Panc1 (cell line): ENCODE data around the gene VWF. TPM values are rescaled to one million over a fixed set of nuclear protein-coding genes. Genes with fewer than 3 reads are reported as not detected.

ENCODE experiments used
- ATAC-seq: fragments of 200-7000 bp; cut with Tn5 transposase; 2 replicates; pipeline ENCODE4 v1.9.1; 2020; ENCODE audit warnings: mild to moderate bottlenecking, moderate library complexity
- BruUV-seq: library from RNA; stranded (reverse); fragments of 400-500 nt; replicated peaks from 2 replicates; lab custom pipeline; 2021; lab: Mats Ljungman, UMichigan
- CTCF ChIA-PET: fragments of 300-600 bp; sonication (Branson Sonifier 250); formaldehyde crosslinking; loops from one replicate; lab custom pipeline; 2022; ENCODE audit warnings: antibody characterized with exemption; lab: Charles Lee
- POLR2A ChIA-PET: fragments of 300-600 bp; sonication (Branson Sonifier 250); formaldehyde crosslinking; loops from one replicate; lab custom pipeline; 2022; ENCODE audit warnings: antibody characterized with exemption; lab: Charles Lee
- DNase-seq: peaks from one replicate; pipeline ENCODE4 v3.0.0-alpha.2; 2010; ENCODE audit warnings: low read depth, low spot score
- H3K27ac ChIP-seq: 2 replicates; pipeline ENCODE4 v1.5.1; 2011; ENCODE audit warnings: mild to moderate bottlenecking, low read length, inconsistent platforms
- H3K27me3 ChIP-seq: fragments of 200-500 bp; sonication (Bioruptor generic); 2 replicates; pipeline ENCODE4 v1.6.0; 2014; ENCODE audit warnings: low read length, inconsistent platforms; ENCODE audit not compliant: control insufficient read depth, insufficient read depth
- H3K36me3 ChIP-seq: fragments of 200-500 bp; sonication (Bioruptor generic); 2 replicates; pipeline ENCODE4 v1.5.1; 2014; ENCODE audit warnings: inconsistent platforms, mild to moderate bottlenecking, low read length, moderate library complexity; ENCODE audit not compliant: control insufficient read depth, insufficient read depth
- H3K4me1 ChIP-seq: 2 replicates; pipeline ENCODE4 v1.5.1; 2011; ENCODE audit warnings: inconsistent platforms, mild to moderate bottlenecking, low read length, moderate library complexity; ENCODE audit not compliant: control insufficient read depth, insufficient read depth
- H3K4me3 ChIP-seq, 2 experiments: 2 replicates each; pipeline ENCODE4 v1.5.1; 2011 to 2012; ENCODE audit warnings: low read depth in 2 of 2, low read length in 2 of 2, mild to moderate bottlenecking in 2 of 2, inconsistent platforms in 1 of 2, moderate library complexity in 1 of 2
- H3K9me3 ChIP-seq: fragments of 200-500 bp; sonication (Bioruptor generic); 2 replicates; pipeline ENCODE4 v1.5.1; 2014; ENCODE audit warnings: low read depth, mild to moderate bottlenecking, inconsistent platforms, low read length, moderate library complexity; ENCODE audit not compliant: control insufficient read depth, insufficient read depth
- POLR2AphosphoS5 ChIP-seq: IDR thresholded peaks from 2 replicates; pipeline ENCODE4 v1.6.1; 2012; ENCODE audit warnings: mild to moderate bottlenecking, low read depth, low read length, moderate library complexity
- SIN3A ChIP-seq: IDR thresholded peaks from 2 replicates; pipeline ENCODE4 v1.6.1; 2012; ENCODE audit warnings: low read depth, mild to moderate bottlenecking, low read length, moderate library complexity, borderline replicate concordance; ENCODE audit not compliant: insufficient read depth
- TCF7L2 ChIP-seq: IDR thresholded peaks from 2 replicates; pipeline ENCODE4 v1.6.1; 2011; ENCODE audit warnings: mild to moderate bottlenecking, low read depth, low read length, inconsistent platforms
- in situ Hi-C: cut with HindIII; loops from 2 replicates; pipeline ENCODE4 v1.10.0; 2016; ENCODE audit warnings: low sequenced_read_pairs, low pct_unique_long_range_greater_than_20kb
- intact Hi-C: fragments of 100-400 bp; cut with micrococcal nuclease; formaldehyde crosslinking; loops from one replicate; pipeline ENCODE4 v1.10.0; 2022; ENCODE audit not compliant: unreplicated experiment
- total RNA-seq: library from RNA; stranded (reverse); gene quantifications from one replicate; pipeline ENCODE4 v1.2.1, GENCODE V29; 2021; ENCODE audit not compliant: unreplicated experiment
- TF ChIP-seq, protein P1 (sequence below), 2 experiments: IDR thresholded peaks; 2 replicates each; pipeline ENCODE4 v1.6.1; 2011 to 2012; ENCODE audit warnings: low read depth in 2 of 2, control low read depth in 1 of 2, low read length in 1 of 2, mild to moderate bottlenecking in 1 of 2, moderate library complexity in 1 of 2; ENCODE audit not compliant: insufficient read depth in 1 of 2
- TF ChIP-seq, protein P2 (sequence below): fragments of 450-650 bp; IDR thresholded peaks from 2 replicates; pipeline ENCODE4 v1.5.1; 2017; ENCODE audit warnings: mild to moderate bottlenecking

The VWF gene
- total RNA-seq, 1 experiment from 2014 or later = 0.31 TPM

DNA sequence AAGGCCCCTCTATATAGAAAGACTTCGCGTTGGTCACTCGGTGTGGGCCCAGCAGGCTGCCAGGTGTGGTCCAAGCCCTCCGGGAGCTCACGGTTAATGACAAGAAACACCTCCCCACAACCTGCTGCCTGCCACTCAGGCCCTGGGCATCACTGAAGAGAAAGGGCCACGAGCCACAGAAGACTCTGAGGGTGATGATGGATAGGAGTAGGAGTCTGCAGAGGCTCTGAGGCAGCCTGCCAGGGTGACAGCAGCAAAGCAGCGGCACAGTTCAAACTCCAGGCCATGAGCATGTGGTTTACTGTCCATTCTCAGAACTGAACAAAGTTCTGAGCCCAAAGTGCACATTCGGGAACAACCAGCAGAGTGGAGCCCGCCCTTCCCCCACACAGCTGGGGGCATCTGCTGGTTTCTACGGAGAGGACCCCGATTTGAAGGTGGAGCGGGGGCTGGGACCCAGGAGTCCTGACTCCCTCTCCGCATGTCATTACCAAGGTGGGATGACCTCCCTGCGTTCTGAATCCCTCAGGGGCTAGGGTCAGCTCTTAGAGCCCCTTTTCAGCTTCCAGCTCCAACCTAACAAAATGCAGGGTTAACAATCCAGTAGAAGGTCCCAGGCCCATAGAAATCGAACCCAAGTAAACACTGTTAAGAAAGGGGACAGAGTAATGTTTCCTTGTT, 65.8 kb downstream of the VWF start:
- Histone ChIP-seq H3K4me1 (no peaks in the 10 kb centered on the region), H3K9me3 (no peaks in the 10 kb centered on the region), H3K4me3 (no peak overlapping the region), H3K27me3 (no peaks in the 10 kb centered on the region), H3K36me3 (no peaks in the 10 kb centered on the region), H3K27ac (no peak overlapping the region)
- no peak for TF ChIP-seq POLR2AphosphoS5
- no peak for TF ChIP-seq SIN3A
- ChIA-PET CTCF (no interaction called here), POLR2A (interaction anchor here (0.6 kb wide), 1 partner anchor 171 kb away, joined by 16 read pairs; no protein-coding TSS in a partner anchor)
- intact Hi-C loops = no loop called here
- no TSS peak for BruUV-seq
- no peak for DNase-seq
- in situ Hi-C loops = no loop called here
- no peak for ATAC-seq

DNA sequence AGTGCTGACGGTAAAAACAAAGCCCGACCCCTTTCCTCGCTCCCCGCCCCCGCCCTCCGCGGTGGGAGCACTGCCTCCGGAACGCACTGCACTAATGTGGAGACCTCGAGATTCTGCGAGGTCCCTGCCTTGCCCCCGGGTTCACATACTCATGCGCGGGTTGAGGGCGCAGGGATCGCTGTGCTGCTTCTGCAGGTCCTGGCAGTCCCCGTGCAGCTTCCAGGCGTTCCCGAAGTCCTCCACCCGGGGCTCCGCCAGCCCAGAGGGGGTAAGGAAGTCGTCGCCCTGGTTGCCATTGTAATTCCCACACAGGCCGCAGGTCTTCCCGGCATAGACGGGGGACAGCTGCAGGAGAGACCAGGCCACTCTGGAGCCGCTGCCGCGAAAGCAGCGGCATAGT, 66.8 kb downstream of the VWF start:
- DNase-seq = no peak

More for the DNA sequence above, 66.8 kb downstream of the VWF start:
- POLR2A ChIA-PET = no interaction called here
- no peaks in the 10 kb centered on the region for H3K36me3 ChIP-seq
- no peaks in the 10 kb centered on the region for H3K4me1 ChIP-seq
- H3K27ac ChIP-seq = no peak overlapping the region
- no peaks in the 10 kb centered on the region for H3K9me3 ChIP-seq
- ATAC-seq = no peak
- in situ Hi-C loops = no loop called here
- TF ChIP-seq, protein P1, sequence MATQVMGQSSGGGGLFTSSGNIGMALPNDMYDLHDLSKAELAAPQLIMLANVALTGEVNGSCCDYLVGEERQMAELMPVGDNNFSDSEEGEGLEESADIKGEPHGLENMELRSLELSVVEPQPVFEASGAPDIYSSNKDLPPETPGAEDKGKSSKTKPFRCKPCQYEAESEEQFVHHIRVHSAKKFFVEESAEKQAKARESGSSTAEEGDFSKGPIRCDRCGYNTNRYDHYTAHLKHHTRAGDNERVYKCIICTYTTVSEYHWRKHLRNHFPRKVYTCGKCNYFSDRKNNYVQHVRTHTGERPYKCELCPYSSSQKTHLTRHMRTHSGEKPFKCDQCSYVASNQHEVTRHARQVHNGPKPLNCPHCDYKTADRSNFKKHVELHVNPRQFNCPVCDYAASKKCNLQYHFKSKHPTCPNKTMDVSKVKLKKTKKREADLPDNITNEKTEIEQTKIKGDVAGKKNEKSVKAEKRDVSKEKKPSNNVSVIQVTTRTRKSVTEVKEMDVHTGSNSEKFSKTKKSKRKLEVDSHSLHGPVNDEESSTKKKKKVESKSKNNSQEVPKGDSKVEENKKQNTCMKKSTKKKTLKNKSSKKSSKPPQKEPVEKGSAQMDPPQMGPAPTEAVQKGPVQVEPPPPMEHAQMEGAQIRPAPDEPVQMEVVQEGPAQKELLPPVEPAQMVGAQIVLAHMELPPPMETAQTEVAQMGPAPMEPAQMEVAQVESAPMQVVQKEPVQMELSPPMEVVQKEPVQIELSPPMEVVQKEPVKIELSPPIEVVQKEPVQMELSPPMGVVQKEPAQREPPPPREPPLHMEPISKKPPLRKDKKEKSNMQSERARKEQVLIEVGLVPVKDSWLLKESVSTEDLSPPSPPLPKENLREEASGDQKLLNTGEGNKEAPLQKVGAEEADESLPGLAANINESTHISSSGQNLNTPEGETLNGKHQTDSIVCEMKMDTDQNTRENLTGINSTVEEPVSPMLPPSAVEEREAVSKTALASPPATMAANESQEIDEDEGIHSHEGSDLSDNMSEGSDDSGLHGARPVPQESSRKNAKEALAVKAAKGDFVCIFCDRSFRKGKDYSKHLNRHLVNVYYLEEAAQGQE (IDR thresholded peaks at IDR 0.05; ENCODE audit: insufficient read depth in 1 of 2, low read depth in 2 of 2, low read length in 1 of 2) = no peak
- TF ChIP-seq TCF7L2 (no peak), POLR2AphosphoS5 (no peak), SIN3A (no peak)
- TF ChIP-seq, protein P2, sequence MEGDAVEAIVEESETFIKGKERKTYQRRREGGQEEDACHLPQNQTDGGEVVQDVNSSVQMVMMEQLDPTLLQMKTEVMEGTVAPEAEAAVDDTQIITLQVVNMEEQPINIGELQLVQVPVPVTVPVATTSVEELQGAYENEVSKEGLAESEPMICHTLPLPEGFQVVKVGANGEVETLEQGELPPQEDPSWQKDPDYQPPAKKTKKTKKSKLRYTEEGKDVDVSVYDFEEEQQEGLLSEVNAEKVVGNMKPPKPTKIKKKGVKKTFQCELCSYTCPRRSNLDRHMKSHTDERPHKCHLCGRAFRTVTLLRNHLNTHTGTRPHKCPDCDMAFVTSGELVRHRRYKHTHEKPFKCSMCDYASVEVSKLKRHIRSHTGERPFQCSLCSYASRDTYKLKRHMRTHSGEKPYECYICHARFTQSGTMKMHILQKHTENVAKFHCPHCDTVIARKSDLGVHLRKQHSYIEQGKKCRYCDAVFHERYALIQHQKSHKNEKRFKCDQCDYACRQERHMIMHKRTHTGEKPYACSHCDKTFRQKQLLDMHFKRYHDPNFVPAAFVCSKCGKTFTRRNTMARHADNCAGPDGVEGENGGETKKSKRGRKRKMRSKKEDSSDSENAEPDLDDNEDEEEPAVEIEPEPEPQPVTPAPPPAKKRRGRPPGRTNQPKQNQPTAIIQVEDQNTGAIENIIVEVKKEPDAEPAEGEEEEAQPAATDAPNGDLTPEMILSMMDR = no peak
- no peak overlapping the region for H3K4me3 ChIP-seq
- CTCF ChIA-PET = no interaction called here
- no peaks in the 10 kb centered on the region for H3K27me3 ChIP-seq
- intact Hi-C loops = no loop called here
- BruUV-seq = no TSS peak
